ENCODE data around the gene TBCCD1. TPM values are rescaled to one million over a fixed set of nuclear protein-coding genes. Genes with fewer than 3 reads are reported as not detected.

TBCCD1 gene
- total RNA-seq, 2 experiments from 2014 or later: 7.6 to 8.1 TPM

GRCh38 chr3:186608624-186609215, 41.6 kb upstream of the TBCCD1 start:
- Histone ChIP-seq H3K9me3 (ENCODE audit: control insufficient read depth in 1 of 2, insufficient read depth in 1 of 2, low read length in 2 of 2) (no peaks in the 10 kb centered on the region), H3K27me3 (ENCODE audit: control insufficient read depth in 1 of 2, insufficient read depth in 2 of 2, low read length in 2 of 2) (no peaks in the 10 kb centered on the region), H3K27ac (ENCODE audit: low read depth in 1 of 2, low read length in 2 of 2) (no peak overlapping the region), H3K4me3 (ENCODE audit: low read length) (no peak overlapping the region), H3K36me3 (ENCODE audit: insufficient read depth, low read length) (no peaks in the 10 kb centered on the region), H3K4me1 (ENCODE audit: insufficient read depth, low read length) (no peaks in the 10 kb centered on the region)
- intact Hi-C loops (cut with DNase I, micrococcal nuclease): no loop called here
- ATAC-seq (ENCODE audit: poor library complexity): no peak
- Mint-ChIP-seq H3K4me3 (no peak overlapping the region), H3K9me3 (no peaks in the 10 kb centered on the region), H3K4me1 (ENCODE audit: low read depth) (no peaks in the 10 kb centered on the region), H3K36me3 (ENCODE audit: low read depth) (no peaks in the 10 kb centered on the region), H3K27ac (no peak overlapping the region), H3K27me3 (no peaks in the 10 kb centered on the region)
- ChIA-PET CTCF (interaction anchor here (1.0 to 1.2 kb wide), 3 partner anchors 9 to 18 kb away, joined by 4 to 7 read pairs (median 5); no protein-coding TSS in a partner anchor), POLR2A (no interaction called here)
- DNase-seq: no peak
- no peak for TF ChIP-seq CTCF (IDR thresholded peaks at IDR 0.05)

GRCh38 chr3:186605561-186606545, 38.7 kb upstream of the TBCCD1 start:
- ChIA-PET POLR2A (no interaction called here), CTCF (interaction anchor here (1.0 kb wide), 1 partner anchor 9 kb away, joined by 3 read pairs; no protein-coding TSS in a partner anchor)
- Histone ChIP-seq H3K9me3 (ENCODE audit: control insufficient read depth in 1 of 2, insufficient read depth in 1 of 2, low read length in 2 of 2) (no peaks in the 10 kb centered on the region), H3K4me1 (ENCODE audit: insufficient read depth, low read length) (no peaks in the 10 kb centered on the region), H3K36me3 (ENCODE audit: insufficient read depth, low read length) (no peaks in the 10 kb centered on the region), H3K4me3 (ENCODE audit: low read length) (no peak overlapping the region), H3K27me3 (ENCODE audit: control insufficient read depth in 1 of 2, insufficient read depth in 2 of 2, low read length in 2 of 2) (no peaks in the 10 kb centered on the region), H3K27ac (ENCODE audit: low read depth in 1 of 2, low read length in 2 of 2) (no peak overlapping the region)
- no peaks in the 10 kb centered on the region for H3K36me3 Mint-ChIP-seq (ENCODE audit: low read depth)
- no peaks in the 10 kb centered on the region for H3K27me3 Mint-ChIP-seq
- intact Hi-C loops (cut with DNase I, micrococcal nuclease): no loop called here
- H3K27ac Mint-ChIP-seq: no peak overlapping the region
- ATAC-seq (ENCODE audit: poor library complexity): no peak
- no peak overlapping the region for H3K4me3 Mint-ChIP-seq
- no peaks in the 10 kb centered on the region for H3K9me3 Mint-ChIP-seq
- DNase-seq: no peak
- H3K4me1 Mint-ChIP-seq (ENCODE audit: low read depth): no peaks in the 10 kb centered on the region
- TF ChIP-seq CTCF (IDR thresholded peaks at IDR 0.05): no peak

GRCh38 chr3:186605078-186605477, 37.9 kb upstream of the TBCCD1 start:
- Histone ChIP-seq H3K27ac (ENCODE audit: low read depth in 1 of 2, low read length in 2 of 2) (no peak overlapping the region), H3K4me3 (ENCODE audit: low read length) (no peak overlapping the region), H3K9me3 (ENCODE audit: control insufficient read depth in 1 of 2, insufficient read depth in 1 of 2, low read length in 2 of 2) (no peaks in the 10 kb centered on the region), H3K4me1 (ENCODE audit: insufficient read depth, low read length) (no peaks in the 10 kb centered on the region), H3K36me3 (ENCODE audit: insufficient read depth, low read length) (no peaks in the 10 kb centered on the region), H3K27me3 (ENCODE audit: control insufficient read depth in 1 of 2, insufficient read depth in 2 of 2, low read length in 2 of 2) (no peaks in the 10 kb centered on the region)
- Mint-ChIP-seq H3K9me3 (no peaks in the 10 kb centered on the region), H3K36me3 (ENCODE audit: low read depth) (no peaks in the 10 kb centered on the region), H3K4me3 (no peak overlapping the region), H3K27ac (no peak overlapping the region), H3K27me3 (no peaks in the 10 kb centered on the region), H3K4me1 (ENCODE audit: low read depth) (no peaks in the 10 kb centered on the region)
- ATAC-seq (ENCODE audit: poor library complexity): no peak
- POLR2A ChIA-PET: no interaction called here
- CTCF ChIA-PET: interaction anchor here (1.0 kb wide), 1 partner anchor 10 kb away, joined by 3 read pairs; no protein-coding TSS in a partner anchor
- no peak for TF ChIP-seq CTCF (IDR thresholded peaks at IDR 0.05)
- DNase-seq: no peak
- intact Hi-C loops (cut with DNase I, micrococcal nuclease): no loop called here
